GM19043 (cell line): Measurements from ENCODE around the gene CLCN2.

Experiments used
- ATAC-seq: cut with Tn5 transposase; IDR thresholded peaks from one replicate; pipeline ENCODE4 v1.9.1; 2021; ENCODE audit warnings: low read depth; ENCODE audit not compliant: unreplicated experiment

Gene CLCN2

DNA sequence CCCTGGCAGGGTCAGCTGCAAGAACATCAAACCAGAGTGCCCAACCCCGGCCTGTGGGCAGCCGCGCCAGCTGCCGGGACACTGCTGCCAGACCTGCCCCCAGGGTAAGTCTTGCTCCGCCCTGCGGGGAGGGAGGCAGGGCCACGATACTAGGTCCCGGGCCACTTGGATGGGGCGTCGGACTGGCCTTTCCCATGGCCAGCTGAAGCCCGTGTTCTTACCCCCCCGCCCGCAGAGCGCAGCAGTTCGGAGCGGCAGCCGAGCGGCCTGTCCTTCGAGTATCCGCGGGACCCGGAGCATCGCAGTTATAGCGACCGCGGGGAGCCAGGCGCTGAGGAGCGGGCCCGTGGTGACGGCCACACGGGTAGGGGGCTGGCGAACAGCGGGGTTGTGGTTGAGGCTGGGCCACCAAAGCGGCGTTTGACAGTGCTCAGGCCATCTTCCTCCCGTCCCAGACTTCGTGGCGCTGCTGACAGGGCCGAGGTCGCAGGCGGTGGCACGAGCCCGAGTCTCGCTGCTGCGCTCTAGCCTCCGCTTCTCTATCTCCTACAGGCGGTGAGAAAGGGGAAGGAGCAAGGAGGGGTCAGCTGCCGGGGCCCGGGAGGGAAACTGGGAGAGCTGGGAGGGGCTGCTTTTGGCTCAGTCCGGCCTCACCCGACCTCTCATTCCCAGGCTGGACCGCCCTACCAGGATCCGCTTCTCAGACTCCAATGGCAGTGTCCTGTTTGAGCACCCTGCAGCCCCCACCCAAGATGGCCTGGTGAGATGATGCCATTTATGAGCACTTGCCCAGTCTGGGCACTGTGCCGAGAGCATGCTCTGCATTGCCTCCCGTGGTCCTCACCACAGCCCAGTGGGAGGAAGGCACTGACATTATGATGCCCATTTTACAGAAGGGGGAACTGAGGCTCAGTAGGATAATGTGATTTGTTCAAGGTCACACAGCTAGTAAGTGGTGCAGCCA is 20.1 kb upstream of the CLCN2 start:
- ATAC-seq: no peak

DNA sequence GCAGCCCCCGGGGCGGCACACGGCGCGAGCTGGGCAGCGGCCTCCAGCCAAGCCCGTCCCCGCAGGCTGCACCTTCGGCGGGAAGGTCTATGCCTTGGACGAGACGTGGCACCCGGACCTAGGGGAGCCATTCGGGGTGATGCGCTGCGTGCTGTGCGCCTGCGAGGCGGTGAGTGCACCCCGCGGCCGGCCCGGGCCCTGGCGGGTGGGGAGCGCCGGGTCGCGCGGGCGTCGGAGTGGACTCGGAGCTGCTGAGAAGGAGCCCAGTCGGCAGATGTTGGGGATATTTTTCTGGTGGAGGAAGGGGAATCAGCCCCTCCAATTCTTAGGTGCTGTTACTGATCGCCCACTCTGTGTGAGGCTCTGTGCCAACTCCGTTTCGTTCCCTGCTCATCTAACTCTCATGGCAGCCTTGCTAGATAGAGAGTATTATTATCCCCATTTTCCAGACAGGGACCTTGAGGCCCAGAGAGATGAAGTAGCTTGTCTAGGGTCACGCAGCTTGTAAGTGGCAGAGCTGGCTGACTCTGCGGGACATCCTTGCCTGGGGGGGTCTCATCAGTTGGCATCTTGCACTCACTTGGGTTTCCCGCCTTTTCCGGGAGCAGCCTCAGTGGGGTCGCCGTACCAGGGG is 19.3 kb upstream of the CLCN2 start:
- no peak for ATAC-seq

DNA sequence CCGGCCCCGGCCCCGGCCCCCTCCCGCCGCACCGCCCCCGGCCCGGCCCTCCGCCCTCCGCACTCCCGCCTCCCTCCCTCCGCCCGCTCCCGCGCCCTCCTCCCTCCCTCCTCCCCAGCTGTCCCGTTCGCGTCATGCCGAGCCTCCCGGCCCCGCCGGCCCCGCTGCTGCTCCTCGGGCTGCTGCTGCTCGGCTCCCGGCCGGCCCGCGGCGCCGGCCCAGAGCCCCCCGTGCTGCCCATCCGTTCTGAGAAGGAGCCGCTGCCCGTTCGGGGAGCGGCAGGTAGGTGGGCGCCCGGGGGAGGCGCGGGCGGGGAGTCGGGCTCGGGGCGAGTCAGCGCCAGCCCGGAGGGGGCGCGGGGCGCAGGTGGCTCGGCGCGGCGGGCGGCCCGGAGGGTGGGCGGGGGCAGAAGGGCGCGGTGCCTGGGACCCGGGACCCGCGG is 18.8 kb upstream of the CLCN2 start:
- no peak for ATAC-seq

DNA sequence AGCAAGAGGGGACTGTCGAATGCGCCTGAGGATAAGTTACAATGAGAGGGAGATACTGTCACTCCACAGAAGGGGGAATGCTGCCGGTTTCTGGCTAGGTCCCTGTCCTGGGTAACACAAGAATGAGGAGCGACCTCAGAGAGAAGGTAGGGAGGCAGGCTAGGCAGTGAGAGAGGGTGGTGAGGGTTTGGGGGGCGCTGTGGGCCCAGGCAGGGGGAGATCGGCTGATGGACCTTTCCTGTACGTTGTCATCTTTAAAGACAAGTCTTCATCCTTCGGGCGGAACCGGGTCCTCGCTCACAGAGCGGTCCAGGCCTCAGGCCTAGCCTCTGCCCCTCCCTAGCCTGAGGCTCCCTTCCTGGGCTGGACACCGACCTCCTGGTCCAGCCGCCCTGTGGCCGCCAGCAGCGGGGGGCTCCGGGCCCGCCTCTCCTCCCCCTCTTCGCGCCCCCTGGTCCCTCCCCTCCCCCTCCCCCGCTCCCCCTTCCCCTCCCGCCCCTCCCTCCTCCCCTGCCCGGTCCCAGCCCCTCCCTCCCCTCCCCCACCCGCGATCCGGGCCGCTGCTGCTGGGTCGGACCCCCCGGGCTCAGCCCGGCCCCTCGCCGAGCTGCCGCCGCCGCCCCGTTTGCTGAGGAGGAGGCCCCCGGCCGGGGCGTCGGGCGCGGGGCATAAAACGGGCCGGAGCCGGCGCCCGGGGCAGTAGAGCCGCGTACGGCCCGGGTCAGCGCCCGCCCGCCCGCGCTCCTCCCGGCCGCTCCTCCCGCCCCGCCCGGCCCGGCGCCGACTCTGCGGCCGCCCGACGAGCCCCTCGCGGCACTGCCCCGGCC is 18.2 kb upstream of the CLCN2 start, which contains the start of gene CHRD:
TSS of gene CHRD (plus strand) at position 697 of the 827 bp plus-strand sequence. CDS start 265 bp downstream, outside the sequence.
- ATAC-seq: no peak

DNA sequence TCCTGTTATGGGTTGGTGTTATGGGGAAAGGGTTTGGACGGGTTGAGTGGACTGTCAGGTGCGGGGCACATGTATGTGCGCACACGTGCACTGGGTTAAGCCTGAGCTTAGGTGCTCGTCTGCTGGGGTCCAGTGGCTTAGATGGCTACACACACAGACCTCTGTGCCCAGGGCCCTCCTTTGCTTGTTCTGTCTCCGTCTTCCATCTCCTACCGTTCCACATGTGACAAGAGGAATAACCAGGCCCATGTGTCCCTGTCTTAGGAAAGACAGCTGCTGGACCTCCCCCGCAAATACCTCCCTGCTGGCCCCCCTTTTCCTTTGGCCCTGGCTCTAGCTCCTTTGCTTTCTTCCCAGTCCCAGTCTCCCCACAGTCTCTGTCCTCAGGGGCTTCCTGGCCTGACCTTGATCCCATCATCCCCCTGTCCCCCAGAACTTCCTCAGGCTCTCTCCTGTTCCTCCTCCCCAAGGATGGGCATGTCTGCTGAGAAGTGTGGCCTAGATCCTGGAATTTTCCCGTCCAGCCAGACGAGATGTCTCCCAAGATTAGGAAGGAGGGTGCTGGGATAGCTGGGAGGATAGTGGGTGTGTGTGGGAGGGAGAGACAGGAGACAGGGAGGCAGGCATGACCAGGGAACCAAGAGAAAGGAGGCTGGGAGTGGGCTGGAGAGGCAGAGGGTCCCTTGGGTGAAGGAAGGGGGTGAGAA is 17.4 kb upstream of the CLCN2 start:
- no peak for ATAC-seq

DNA sequence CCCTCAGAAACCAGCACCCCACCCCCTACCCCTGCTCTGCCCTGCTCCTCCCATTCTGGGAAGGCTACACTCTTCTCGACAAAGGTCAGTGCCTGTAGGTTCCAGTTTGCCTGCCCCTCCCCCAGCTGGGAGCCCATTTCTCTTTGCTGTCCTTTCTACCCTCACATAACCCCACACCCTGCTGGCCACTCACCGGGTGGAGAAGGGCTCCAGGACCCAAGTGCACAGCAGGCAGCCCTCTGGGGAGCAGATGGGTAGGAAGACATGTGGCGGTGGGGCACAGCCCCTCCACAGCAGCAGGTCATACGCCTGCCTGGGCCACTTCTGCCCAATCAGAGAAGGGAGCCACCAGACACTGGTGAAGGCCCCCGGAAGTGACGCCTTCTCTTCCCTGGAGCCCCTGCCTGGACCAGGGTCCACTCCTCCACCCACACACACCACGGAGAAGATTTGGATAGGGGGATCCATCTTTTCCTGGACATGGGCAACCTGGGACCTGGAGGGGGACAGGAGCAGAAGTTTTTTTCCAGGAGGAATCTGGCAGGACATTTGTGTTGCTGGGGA is 16.6 kb upstream of the CLCN2 start, which contains the start of gene THPO:
TSS of gene THPO (minus strand) at position 326 of the 564 bp plus-strand sequence. CDS start 1,948 bp downstream, outside the sequence.
- no peak for ATAC-seq

DNA sequence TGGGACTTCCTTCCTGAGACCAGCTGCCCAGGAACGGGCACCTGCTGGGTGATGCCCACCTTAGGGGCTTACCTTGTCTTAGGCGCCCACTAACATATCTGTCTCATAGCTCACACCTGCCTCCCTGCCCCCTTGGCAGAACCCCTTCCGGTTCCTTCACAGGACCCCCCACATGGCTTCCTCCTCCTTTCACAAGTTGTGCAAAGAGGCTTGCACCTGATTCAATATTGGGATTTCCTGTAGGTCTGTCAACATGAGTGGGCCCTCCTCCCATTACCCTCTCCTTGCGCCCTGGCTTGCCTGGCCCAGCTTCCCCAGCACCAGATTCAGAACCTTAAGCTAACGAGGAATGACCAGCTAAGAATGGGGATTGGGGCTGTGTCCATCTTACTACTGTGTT is 16.0 kb upstream of the CLCN2 start:
- no peak for ATAC-seq

DNA sequence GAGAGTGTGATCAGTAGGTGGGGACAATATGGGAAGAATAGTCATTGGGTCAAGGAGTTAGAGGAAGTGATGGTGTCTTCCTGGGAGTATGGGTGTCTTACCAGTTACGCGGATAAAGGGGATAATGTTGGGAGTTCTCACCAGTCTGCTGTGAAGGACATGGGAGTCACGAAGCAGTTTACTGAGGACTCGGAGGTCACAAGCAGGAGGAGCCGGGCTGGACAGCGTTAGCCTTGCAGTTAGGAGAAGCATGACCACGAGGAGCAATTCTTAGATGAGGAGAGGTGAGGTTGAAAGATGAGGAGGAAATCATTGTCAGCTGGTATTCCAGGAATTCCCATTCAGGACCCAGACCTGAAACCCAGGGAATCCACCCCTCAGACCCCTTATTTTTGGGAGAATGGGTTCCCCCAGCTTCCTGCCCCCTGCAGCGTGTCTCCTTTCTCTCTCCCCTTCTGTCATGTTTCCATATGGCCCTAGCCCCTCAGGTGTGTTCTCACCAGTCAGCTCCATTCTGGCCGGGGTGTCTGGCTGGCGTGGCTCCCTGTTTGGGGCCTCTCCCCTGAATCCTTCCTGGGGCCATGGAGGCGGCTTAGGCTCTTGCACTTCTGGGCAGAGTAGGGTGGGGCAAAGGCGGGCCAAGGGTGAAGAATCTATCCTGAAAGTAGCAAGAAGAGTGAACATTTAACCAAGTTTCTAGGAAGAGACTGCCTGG is 14.5 kb upstream of the CLCN2 start:
- ATAC-seq: no peak

DNA sequence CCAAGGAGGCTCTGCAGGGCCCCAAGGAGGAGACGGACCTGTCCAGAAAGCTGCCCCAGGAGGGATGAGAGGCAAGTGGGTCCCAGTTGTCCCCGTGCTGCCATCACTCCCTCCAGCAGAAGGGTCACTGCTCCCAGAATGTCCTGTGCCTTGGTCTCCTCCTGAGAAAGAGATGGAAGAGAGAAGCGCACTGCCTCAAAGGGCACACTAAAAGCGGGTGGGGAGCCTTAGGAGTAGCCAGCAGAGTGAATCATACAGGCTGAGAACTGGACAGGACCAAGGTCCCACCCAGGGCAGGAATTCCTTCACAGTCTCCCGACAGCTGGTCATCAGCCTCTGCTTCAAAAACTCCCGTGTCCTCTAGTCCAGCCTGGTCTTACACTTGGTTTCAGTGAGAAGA is 12.0 kb upstream of the CLCN2 start:
- no peak for ATAC-seq

DNA sequence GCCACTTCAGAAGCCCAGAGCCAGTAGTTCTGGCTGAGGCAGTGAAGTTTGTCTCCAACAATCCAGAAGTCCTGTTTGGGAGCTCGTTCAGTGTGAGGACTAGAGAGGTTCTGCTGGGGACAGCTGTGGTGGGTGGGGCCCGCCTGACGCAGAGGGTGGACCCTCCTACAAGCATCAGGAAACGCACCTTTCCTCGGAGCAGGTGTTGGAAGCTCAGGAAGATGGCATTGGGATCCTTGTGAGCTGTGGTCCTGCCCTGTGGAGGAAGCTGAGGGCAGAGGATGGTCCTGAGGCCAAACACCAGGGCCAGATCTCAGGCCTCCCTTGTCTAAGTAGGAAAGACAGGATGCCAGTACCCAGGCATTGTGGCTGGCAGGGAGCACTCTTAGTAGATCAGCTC is 11.5 kb upstream of the CLCN2 start:
- no peak for ATAC-seq

DNA sequence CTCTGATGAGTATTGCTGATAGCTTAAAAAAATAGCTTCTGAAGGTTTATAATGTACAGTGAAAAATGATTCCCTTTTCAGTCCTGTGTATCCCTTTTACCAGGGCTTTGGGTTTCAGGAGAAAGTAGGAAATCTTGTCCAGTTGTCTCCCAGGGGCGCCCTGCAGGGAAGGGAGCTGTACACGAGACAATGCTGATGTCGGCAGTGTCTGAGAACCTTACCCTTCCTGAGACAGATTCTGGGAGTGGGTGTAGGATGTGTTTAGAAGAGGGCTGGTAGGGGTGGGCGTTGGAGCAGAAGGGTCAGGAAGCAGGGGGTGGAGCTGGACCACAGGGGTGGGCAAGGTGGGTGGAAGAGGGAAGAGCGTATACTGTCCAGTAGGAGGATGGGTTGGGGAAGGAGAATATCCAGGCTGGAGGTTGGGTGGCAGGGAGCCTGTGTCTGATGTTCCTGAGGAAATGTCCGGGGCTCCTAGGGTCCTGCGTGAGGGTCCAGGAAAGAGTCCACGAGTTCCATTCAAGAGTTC is 11.0 kb upstream of the CLCN2 start:
- ATAC-seq: no peak

DNA sequence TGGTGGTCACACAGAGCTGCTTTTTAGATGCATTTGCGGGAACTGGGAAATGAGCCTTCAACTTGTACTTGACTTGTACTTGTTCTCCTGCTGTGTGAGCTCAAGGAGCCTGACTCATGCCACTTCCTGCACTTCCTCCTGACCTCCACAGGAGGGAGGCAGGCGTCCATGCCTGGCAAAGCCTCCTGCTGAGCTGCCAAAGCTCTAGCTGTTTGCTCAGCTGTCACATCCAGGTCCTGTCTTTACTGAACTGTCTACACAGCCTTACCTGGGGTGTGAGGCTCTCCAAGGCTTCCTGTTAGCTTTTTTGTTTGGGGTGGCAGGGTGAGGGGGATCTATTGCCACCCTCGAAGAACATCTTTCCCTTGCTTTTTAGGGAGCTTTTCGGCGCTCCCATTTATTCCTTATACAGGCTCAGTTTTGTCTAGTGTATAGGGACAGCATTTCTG is 10.2 kb upstream of the CLCN2 start:
- peak; percentile 89 for ATAC-seq

DNA sequence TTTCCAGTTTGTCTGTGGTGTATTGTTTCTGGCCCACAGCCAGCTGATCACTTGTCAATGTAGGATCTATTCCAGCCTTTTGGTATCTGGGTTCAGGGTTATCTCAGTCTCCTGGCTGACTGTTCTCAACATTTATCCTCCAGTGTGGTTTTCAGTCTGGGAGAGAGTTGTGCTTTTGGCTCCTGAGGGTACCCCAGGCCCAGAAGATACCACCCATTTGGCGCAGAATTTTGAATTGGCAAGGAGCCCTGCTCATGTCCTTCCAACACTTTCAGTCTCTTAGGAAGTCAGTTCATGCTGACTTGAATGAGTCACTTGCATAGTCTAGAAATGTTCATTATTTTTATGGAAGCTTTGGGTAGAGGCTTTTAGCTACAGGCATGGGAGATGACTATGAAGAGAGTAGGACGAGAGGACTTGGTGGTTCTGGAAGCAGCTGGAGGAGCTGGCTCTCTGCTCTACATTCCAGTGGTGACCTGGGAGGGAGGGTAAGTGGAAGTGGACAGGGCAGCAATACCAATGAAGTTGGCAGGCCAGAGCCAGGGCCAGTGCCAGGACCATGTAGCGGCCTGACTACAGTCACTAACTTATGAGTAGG is 7.3 kb upstream of the CLCN2 start:
- no peak for ATAC-seq

DNA sequence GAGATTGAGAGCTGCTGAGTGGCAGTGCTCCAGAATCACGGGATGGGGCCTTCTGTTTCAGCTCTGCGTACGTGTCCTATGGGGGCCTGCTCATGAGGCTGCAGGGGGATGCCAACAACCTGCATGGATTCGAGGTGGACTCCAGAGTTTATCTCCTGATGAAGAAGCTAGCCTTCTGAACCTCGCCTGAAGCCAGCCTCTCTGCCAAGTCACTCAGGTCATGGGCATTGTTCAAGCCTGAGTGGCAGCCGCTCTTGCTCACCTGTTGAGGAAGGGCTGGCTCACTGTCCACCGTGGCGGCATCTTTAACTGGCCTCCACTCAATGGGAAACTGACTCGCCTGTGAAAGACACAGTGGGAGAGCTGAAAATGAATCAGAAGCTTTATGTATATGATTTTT is 6.7 kb upstream of the CLCN2 start:
- no peak for ATAC-seq

DNA sequence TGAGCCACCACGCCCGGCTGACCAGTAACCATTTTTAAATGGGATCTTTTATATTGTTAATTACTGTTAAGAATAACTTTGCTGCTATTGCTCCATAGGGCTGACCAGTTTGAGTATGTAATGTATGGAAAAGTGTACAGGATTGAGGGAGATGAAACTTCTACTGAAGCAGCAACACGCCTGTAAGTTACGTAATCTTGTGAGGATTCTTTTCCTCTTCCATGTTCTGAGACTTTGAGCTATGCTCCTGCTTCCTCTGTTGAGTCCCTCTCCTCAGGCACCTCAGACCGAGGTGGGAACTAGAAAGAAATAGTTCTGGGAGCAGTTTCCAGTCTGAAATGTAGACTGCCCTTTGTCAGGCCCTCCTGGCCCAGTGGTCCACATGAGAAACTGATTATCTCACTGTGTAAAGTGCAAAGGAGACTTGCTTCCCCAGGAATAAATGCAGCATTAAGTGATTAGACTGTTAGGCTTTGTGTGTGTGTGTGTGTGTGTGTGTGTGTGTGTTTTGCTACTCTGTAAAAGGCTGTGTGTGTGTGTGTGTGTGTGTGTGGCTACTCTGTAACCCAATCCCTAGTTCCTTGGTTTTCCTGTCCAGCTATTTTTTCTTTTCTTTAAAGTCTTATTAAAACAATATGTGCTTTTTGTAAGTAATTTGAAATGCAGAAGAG is 5.3 kb upstream of the CLCN2 start:
- no peak for ATAC-seq

DNA sequence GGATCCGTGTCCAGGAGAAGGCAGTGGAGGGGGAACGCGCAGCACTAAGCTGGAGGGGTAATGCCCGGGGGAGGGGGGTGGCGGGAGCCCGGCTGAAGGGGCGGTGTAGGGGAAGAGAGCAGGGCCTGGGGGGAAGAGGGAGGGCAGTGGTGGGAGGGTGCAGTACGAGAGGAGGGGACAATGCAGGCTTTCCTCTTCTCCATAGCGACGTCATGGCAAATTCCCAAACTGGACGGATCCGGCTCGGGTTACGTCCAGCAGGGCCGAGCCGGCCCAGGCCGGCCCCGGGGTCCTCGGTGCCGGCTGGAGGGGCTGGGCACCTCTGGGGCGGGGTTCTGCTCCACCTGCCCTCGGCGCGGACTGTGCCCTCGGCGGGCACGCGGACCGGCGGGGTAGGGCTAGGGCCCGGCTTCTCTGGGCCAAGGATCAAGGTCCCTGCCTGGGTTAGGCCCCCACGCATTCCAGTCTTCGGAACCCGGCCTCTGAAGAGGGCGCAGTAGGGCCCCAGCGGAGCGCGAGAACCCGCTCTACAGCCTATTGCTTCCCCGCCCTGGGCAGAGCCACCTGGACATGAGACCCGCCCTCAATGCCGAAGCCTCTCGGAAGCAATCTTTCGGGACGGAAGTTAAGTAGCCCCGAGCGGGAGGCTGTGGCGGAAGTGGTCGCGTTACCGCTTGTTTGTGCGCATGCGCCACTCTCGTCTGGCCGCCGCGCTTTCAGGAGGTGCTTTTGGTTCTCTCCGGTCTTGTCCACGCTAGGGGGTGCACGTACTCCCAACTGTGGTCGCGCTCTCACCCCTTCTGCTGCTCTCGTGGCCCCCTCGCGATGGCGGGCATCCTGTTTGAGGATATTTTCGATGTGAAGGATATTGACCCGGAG is 1.5 kb upstream of the CLCN2 start:
- ATAC-seq: peak; percentile 87
